ENCODE results near the gene ENPEP.
"Not testable (repeated sequence)": the region's sequence is repeated elsewhere in the genome, so short reads cannot be mapped to it uniquely, and the experiment has no call there.

ENPEP gene, protein sequence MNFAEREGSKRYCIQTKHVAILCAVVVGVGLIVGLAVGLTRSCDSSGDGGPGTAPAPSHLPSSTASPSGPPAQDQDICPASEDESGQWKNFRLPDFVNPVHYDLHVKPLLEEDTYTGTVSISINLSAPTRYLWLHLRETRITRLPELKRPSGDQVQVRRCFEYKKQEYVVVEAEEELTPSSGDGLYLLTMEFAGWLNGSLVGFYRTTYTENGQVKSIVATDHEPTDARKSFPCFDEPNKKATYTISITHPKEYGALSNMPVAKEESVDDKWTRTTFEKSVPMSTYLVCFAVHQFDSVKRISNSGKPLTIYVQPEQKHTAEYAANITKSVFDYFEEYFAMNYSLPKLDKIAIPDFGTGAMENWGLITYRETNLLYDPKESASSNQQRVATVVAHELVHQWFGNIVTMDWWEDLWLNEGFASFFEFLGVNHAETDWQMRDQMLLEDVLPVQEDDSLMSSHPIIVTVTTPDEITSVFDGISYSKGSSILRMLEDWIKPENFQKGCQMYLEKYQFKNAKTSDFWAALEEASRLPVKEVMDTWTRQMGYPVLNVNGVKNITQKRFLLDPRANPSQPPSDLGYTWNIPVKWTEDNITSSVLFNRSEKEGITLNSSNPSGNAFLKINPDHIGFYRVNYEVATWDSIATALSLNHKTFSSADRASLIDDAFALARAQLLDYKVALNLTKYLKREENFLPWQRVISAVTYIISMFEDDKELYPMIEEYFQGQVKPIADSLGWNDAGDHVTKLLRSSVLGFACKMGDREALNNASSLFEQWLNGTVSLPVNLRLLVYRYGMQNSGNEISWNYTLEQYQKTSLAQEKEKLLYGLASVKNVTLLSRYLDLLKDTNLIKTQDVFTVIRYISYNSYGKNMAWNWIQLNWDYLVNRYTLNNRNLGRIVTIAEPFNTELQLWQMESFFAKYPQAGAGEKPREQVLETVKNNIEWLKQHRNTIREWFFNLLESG

GRCh38 chr4:110475881-110476818, at the start of gene ENPEP:
TSS of gene ENPEP (plus strand) at chr4:110476155. CDS start at chr4:110476415, 260 bp downstream.
- no peak for DNase-seq

- not testable (repeated sequence) for DNase-seq
Observed at GRCh38 chr4:110431805-110432204, 44.1 kb upstream of the ENPEP start.

- not testable (repeated sequence) for DNase-seq
Observed at GRCh38 chr4:110437292-110437691, 38.7 kb upstream of the ENPEP start.

DNA sequence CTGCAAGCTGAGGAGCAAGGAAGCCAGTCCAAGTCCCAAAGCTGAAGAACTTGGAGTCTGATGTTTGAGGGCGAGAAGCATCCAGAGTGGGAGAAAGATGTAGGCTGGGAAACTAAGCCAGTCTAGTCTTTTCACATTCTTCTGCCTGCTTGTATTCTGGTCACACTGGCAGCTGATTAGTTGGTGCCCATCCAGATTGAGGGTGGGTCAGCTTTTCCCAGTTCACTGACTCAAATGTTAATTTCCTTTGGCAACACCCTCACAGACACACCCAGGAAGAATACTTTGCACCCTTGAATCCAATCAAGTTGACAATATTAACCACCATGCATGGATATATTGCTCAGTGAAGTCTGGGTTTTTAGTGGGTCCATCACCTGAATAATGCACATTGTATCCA, 36.7 kb upstream of the ENPEP start:
- not testable (repeated sequence) for DNase-seq

GRCh38 chr4:110442309-110442708, 33.6 kb upstream of the ENPEP start:
- no peak for DNase-seq

DNA sequence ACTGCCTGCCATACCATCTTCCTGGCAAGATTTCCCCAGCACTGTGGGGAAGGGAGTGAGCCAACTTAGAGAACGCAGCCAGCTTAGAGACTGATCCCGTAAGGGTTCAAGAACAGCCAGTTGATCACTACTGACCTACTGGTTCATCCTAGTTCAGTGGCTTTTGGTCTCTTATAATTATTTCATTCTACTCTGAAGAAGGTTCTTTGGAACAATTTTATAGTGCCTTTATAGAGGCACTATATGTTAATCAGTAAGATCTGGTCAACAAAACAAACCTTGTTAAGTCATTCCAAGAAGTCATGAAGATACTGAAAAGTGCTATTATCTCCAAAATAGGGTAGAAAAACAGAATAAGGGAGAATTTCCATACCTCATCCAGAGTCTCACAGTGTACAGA, 33.2 kb upstream of the ENPEP start:
- no peak for DNase-seq

DNA sequence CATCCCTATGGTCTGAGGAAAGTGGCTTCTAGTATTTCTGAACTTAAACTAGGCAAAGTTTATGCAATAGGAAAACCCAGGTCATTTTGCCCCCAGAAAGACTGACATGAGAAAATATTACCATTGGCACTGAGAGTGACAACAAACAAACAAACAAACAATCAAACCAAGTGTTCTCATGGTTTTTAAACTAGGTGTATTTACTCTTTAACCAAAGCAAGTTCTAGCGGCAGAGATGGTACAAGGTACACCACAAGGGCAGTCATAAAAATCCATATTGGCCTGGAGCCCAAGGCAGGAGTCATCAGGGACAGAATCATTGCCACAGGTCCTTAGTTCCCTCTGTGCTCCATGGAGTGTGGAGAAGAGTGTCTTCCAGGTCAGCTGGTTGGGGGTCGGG, 26.0 kb upstream of the ENPEP start:
- no peak for DNase-seq

DNA sequence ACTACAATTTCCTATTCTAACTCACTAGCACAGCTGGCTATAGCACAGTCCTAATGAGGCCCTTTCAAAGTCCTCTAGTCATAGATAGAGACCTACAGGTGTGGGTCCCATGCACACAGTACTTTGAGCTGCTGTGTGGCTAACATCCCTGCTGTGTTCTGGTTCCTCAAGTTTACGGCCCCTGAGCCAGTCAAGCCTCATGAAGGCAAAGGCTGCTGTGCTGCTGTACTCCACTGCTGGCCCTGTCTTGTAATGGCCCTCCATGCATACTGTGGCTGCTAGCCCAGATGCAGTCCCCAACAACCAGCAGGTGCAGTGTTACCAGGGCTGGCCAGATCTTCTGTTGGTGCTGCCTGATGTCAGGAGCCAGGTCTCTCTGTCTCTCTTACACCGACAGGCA, 23.4 kb upstream of the ENPEP start:
- DNase-seq = no peak

- DNase-seq = no peak
Observed at GRCh38 chr4:110454441-110454840, 21.5 kb upstream of the ENPEP start.

DNA sequence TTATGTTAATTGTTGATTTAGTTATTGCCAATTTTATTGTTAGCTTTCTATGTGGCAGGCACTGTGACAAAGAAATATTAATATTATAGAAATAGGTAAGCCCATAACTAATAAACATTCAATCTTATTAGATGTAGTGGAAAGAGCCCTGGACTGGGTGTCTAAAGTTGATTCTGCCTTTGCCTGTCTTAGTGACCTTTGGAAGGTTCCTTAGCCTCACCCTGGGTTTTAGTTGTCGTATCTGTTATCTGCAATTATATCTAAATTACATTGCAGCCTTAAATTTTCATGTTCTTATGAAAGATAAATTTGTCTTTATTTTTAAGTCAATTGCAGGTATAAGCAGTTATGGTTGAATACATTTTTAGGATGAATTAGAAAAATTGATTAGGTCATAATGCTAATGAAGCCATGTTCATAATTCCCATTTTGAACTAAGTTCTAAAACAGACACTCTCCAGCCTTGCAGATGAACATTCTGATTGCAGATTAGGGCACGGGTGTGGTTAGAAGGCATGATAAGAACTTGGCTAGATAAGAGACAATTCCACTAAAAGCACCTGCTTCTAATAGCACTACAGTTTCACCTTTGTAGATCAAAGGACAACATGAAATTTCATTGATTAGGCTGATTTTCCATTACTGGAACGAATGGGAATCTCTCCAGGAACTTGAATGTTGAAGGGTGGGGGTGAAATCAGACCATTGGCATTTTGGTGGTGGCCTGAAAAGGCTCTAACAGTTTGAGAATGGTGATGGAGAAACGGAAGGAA, 17.3 kb upstream of the ENPEP start:
- no peak for DNase-seq

GRCh38 chr4:110460074-110460746, 15.7 kb upstream of the ENPEP start:
- DNase-seq = no peak

- DNase-seq = no peak
Observed at GRCh38 chr4:110467400-110467799, 8.6 kb upstream of the ENPEP start.

DNA sequence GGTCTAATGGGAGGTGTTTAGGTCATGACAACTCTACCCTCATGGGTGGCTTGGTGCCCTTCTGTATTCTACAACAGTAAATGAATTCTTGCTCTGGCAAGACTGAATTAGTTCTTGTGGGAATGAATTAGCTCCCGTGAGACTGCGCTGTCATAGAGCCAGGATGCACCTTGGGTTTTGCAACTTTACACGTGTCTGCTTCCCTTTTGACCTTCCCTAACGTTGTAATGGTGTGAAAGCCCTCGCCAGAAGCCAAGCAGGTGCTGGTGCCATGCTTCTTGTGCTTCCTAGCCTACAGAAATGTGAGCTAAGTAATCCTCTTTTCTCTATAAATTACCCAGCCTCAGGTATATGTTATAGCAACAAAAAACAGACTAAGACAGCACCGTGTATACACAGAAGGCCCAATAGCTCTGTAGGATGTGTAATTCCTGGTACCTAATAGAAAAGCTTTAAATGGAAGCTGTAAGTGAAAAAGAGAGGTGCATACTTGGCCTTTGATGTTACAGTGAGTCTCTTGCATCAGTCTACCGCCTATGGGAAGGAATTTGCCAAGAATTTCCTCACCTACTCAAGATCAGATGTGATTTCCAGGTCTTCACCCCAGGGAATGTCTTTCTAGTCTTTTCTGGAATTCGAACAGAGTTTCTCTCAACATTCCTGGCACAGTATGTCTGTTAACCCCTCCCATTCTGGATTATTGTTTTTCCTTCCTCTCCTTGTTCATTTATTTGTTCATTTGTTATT, 3.2 kb upstream of the ENPEP start:
- DNase-seq = no peak

DNA sequence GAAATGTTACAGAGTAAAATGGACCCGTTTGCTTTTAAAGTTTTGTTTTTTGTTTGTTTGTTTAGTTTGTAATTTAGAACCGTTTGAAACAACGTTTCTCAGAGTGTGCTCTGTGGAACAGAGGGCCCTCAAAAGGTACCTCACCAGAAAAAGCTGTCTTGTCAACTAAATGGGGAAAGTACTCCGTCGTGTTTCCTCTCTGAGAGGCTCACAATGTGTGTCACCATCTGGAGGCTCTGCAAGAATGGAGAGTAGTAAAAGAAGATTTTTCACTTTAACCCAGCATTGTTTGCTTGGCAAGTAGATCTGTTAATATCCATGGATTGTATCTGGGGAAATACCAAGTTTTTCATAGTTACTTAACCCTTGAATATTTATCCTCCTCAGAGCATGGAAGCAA, 1.5 kb upstream of the ENPEP start:
- no peak for DNase-seq

DNA sequence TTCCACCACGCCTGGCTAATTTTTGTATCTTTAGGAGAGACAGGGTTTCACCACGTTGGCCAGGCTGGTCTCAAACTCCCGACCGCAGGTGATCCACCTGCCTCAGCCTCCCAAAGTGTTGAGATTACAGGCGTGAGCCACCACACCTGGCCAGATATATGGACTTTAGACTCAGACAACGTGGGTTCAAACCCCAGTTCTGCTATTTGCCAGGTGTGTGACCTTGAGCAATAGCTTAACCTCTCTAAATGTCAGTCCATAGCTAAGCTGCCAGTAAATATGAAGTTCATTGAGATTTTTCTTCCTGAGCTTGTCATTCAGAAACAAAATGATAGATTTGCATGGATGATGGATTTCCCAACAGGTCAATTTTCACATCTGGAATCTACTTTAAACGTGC, 875 bp upstream of the ENPEP start:
- not testable (repeated sequence) for DNase-seq

DNA sequence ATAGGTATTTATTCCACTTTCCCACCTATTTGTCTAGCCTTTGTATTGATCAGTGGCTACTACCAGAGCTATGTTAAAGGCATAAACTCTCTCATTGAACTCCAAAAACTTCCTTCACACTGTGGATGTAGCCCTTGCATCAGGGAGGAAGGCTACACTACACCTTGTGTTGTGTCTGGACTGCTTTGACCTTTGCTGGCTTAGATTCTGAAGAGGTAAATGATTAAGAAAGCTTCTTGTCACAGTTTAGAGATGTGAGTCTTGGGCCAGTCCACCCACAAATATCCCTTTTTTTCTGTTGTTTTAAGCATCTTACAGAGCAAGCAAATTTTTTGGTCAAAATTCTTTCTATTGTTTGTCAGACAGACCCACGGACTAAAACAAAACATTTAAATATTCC, 1.9 kb downstream of the ENPEP start:
- DNase-seq = no peak

- no peak for DNase-seq
Observed at GRCh38 chr4:110480031-110480549, 4.1 kb downstream of the ENPEP start.

DNA sequence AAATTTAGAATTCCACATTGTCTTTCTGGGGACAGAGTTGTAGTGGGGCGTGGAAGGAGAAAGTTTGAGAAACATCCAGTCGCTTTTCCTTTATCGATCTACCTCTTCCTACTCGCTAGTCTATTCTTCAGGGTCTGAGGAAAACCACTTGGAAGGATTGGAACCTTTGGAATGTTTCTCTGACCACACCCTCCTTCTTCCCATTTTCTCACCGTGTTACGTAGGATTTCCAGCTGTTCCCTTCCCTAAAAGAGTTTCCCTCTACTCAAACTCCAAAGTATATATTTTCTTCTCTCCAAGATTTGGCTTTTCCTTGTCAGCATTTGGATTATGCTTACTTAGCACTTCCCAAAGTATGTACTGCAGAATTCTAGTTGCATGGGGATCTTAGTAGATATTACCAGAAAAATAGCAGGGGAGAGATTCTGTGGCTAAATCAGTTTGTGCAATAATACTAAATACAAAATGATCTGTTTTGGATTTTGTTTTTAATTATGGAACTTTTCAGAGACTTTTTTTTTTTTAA, 4.9 kb downstream of the ENPEP start:
- DNase-seq = no peak

DNA sequence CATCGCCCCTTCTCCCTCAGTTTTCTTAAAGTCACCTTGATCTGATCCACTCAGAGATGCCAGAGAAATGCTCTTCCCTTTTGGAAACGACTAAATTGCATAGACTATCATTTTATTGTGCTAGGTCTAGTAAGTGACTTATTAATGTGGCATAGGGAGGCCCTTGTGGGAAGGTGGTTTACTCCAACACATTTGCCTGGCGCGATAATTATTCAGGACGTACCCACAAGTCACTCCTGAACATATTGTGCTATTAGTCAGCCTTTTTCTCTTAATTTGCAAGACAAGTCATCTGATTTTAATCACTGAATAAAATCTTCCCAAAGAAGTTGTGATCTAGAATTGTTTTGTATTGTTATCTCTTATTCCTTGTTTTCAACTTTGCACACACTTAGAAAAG, 7.6 kb downstream of the ENPEP start:
- no peak for DNase-seq

- DNase-seq = no peak
Observed at GRCh38 chr4:110484029-110484428, 8.1 kb downstream of the ENPEP start.
